ENCODE measurements around the gene TRMU. TPM values are rescaled to one million over a fixed set of nuclear protein-coding genes. Genes with fewer than 3 reads are reported as not detected.

Gene TRMU
- total and polyA plus RNA-seq, 8 donors: 15.0 to 58.0 (median 23.4) TPM

DNA sequence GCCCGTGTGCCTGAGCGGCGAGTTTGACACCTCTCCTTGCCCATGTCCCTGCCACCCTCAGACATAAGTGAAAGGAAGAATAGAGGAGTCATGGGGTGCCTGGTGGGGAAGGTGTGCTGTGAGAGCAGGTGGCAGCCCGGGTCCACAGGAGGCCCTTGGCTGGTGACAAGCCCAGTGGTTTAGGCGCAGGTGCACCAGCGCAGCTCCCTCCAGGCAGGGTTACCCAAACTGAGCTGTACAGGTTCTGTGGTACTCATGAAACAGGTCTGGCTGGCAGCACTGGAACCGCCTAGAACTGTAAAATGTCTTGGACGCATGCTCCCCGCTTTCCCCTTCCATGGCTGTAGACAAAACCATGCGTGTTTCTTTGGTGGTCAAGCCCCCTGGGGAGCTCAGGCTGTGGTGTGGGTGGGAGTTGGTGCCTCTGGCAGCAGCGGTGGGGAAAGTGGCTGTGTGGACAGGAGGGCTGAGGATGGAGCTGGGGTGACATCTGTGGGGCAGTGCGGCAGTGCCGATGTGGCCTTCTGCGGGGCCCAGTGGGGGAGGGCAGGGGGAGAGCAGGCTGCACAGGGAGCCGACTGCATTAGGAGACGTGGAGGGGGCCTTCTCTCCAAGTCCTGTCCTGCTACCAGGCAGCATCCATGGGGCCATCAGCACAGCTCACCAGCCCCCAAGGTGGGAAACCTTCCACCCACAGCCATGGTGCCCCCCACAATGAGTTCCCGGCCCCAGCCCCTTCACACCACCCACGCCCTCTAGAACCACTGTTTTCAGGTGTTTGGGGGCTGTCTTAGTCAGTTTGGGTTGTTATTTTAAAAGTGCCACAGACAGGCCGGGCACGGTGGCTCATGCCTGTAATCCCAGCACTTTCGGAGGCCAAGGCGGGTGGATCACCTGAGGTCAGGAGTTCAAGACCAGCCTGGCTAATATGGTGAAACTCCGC, 44.4 kb upstream of the TRMU start:
- H3K9me3 ChIP-seq: no peaks in the 10 kb centered on the region
- ATAC-seq (no peak), DNase-seq (no peak), FAIRE-seq (no peak)
- peaks cover 0 to 15% (median 13%) of the 10 kb centered on the region in 3 donors for H3K4me1 ChIP-seq
- WGBS, 2 donors: 96 to 97% methylated on average over 19 to 23 of the region's 23 CpGs
- no peaks in the 10 kb centered on the region for H3K27me3 ChIP-seq
- peaks cover 0 to 18% (median 0%) of the 10 kb centered on the region in 3 donors for H3K36me3 ChIP-seq
- intact Hi-C loops (cut with DNase I): no loop called here
- no peak overlapping the region for H3K27ac ChIP-seq
- H3K4me3 ChIP-seq: no peak overlapping the region
- TF ChIP-seq, protein P1, sequence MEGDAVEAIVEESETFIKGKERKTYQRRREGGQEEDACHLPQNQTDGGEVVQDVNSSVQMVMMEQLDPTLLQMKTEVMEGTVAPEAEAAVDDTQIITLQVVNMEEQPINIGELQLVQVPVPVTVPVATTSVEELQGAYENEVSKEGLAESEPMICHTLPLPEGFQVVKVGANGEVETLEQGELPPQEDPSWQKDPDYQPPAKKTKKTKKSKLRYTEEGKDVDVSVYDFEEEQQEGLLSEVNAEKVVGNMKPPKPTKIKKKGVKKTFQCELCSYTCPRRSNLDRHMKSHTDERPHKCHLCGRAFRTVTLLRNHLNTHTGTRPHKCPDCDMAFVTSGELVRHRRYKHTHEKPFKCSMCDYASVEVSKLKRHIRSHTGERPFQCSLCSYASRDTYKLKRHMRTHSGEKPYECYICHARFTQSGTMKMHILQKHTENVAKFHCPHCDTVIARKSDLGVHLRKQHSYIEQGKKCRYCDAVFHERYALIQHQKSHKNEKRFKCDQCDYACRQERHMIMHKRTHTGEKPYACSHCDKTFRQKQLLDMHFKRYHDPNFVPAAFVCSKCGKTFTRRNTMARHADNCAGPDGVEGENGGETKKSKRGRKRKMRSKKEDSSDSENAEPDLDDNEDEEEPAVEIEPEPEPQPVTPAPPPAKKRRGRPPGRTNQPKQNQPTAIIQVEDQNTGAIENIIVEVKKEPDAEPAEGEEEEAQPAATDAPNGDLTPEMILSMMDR (IDR thresholded peaks at IDR 0.05): no peak

DNA sequence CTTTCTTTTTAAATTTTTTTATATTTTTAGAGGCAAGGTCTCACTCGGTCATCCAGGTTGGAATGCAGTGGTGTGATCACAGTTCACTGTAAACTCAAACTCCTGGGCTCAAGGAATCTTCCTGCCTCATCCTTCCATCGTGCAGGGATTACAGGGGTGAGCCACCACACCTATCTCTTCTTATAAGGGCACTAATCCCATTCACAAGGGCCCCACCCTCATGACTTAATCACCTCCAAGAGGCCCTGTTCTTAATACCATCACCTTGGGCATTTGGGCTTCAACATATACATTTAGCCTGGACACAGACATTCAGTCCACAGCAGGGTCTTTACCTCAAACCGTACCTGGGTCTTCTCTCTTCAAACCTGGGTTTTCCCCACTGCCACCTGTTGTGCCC, 43.3 kb upstream of the TRMU start:
- FAIRE-seq (no peak), DNase-seq (no peak), ATAC-seq (no peak)
- Histone ChIP-seq H3K27ac (no peak overlapping the region), H3K27me3 (no peaks in the 10 kb centered on the region), H3K4me1 (peaks cover 4 to 14% (median 14%) of the 10 kb centered on the region in 3 donors), H3K4me3 (no peak overlapping the region), H3K36me3 (peaks cover 0 to 18% (median 0%) of the 10 kb centered on the region in 3 donors), H3K9me3 (no peaks in the 10 kb centered on the region)
- intact Hi-C loops (cut with DNase I): no loop called here
- TF ChIP-seq, protein P1 (IDR thresholded peaks at IDR 0.05): no peak
- 95% methylated on average over 3 of the region's 3 CpGs for WGBS, 2 donors

DNA sequence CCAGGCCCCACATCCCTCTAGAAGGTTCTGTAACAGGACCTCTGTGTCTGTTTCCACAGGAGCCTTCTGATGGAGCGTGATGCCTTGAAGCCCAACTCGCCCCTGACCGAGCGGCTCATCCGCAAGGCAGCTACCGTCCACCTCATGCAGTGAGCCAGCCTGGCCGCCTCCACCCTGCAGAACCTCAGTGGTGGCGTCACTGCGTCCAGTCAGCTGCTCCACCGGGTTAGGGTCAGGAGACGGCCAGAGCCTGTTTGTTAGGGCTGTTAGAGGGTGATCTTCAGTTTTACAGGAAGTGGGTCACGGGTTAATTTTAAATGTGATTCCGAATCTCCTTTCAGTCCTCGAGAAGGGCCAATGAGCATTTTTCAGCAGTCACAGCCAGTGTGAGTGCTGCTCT, 42.8 kb upstream of the TRMU start:
- H3K27me3 ChIP-seq: no peaks in the 10 kb centered on the region
- FAIRE-seq (no peak), ATAC-seq (no peak), DNase-seq (no peak)
- intact Hi-C loops (cut with DNase I): no loop called here
- peak overlapping the region in 2 of 4 donors; percentile 12 to 51 for H3K27ac ChIP-seq
- peaks cover 0 to 18% (median 0%) of the 10 kb centered on the region in 3 donors for H3K36me3 ChIP-seq
- no peak overlapping the region for H3K4me3 ChIP-seq
- peaks cover 5 to 11% (median 9%) of the 10 kb centered on the region in 3 donors for H3K4me1 ChIP-seq
- no peaks in the 10 kb centered on the region for H3K9me3 ChIP-seq
- WGBS, 2 donors: 92% methylated on average over 14 of the region's 14 CpGs
- TF ChIP-seq, protein P1 (IDR thresholded peaks at IDR 0.05): no peak

DNA sequence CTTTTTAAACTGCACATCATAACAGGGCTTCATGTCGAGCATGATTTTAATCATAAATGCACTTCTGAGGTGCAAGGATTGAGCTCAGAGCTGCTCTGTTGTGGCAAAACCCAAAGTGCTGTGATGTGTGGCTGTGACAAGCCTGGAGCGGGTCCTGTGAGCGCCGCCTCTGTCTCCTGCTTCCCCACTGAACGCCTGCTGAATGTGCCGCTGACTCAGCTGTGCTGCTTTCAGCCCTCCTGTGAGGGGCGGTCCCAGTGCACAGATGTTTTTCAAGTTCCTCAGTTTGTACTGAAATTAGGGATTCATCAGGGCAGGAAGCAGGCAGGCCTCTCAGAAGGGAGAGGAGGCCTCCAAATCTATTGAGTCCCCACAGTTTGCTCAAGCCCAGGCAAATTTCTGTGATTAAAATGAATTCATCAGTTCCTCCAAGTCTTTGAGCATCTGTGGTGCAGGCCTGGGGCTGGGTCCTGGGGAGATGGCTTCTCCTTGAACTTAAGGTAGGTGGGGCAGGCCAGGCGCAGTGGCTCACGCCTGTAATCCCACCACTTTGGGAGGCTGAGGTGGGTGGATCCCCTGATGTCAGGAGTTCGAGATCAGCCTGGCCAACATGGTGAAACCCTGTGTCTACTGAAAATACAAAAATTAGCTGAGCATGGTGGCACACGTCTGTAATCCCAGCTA, 41.8 kb upstream of the TRMU start:
- Histone ChIP-seq H3K4me3 (no peak overlapping the region), H3K27me3 (no peaks in the 10 kb centered on the region), H3K36me3 (peaks cover 0 to 18% (median 0%) of the 10 kb centered on the region in 3 donors), H3K4me1 (peaks cover 5 to 11% (median 5%) of the 10 kb centered on the region in 3 donors), H3K27ac (peak overlapping the region in 2 of 4 donors; percentile 12 to 51), H3K9me3 (no peaks in the 10 kb centered on the region)
- FAIRE-seq: no peak
- TF ChIP-seq, protein P1 (IDR thresholded peaks at IDR 0.05): no peak
- DNase-seq: peak in 1 of 6 donors; percentile 54
- intact Hi-C loops (cut with DNase I): no loop called here
- peak in 1 of 4 donors; percentile 18 for ATAC-seq
- 85 to 90% methylated on average over 11 of the region's 11 CpGs for WGBS, 2 donors

Measured in pancreas (tissue), 10 donors.